Hepatocyte (in vitro differentiated cells): ENCODE measurements around the gene RFX4.

Experiments used
- EZH2 ChIP-seq: fragments of 200-600 bp; sonication (generic); IDR thresholded peaks from 2 replicates; pipeline ENCODE4 v1.6.1; 2016; ENCODE audit warnings: antibody characterized with exemption, mild to moderate bottlenecking, borderline replicate concordance
- EZH2phosphoT487 ChIP-seq: fragments of 200-600 bp; sonication (generic); IDR thresholded peaks from one replicate; pipeline ENCODE4 v1.6.1; 2018; ENCODE audit warnings: antibody characterized with exemption, mild to moderate bottlenecking, low read depth, moderate library complexity; ENCODE audit not compliant: unreplicated experiment, severe bottlenecking
- TF ChIP-seq, protein P1 (sequence below): fragments of 200-600 bp; sonication (generic); IDR thresholded peaks from 2 replicates; pipeline ENCODE4 v1.5.1; 2016; ENCODE audit warnings: antibody characterized with exemption, mild to moderate bottlenecking; ENCODE audit not compliant: poor library complexity

DNA sequence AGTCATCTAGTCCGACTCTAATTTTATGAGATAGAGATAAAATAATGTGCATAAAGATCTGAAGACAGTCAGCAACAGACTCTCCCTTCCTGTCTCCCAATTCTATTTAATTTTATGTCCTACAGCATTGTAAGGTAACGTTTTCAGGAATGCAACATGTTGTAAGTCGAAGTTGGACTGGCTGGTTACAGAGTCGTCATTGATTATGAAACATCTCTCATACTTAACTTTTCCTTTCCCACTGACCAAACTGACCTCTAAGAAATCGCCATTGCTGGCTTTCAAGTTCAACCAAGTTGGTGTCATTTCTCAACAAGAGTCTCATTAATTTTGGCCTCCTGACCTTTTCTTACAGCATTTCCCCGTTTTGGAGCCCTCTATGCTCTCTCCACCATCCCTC, 186.7 kb downstream of the RFX4 start:
- TF ChIP-seq, protein P1, sequence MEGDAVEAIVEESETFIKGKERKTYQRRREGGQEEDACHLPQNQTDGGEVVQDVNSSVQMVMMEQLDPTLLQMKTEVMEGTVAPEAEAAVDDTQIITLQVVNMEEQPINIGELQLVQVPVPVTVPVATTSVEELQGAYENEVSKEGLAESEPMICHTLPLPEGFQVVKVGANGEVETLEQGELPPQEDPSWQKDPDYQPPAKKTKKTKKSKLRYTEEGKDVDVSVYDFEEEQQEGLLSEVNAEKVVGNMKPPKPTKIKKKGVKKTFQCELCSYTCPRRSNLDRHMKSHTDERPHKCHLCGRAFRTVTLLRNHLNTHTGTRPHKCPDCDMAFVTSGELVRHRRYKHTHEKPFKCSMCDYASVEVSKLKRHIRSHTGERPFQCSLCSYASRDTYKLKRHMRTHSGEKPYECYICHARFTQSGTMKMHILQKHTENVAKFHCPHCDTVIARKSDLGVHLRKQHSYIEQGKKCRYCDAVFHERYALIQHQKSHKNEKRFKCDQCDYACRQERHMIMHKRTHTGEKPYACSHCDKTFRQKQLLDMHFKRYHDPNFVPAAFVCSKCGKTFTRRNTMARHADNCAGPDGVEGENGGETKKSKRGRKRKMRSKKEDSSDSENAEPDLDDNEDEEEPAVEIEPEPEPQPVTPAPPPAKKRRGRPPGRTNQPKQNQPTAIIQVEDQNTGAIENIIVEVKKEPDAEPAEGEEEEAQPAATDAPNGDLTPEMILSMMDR: no peak
- TF ChIP-seq EZH2: no peak
- TF ChIP-seq EZH2phosphoT487: no peak
